GM23338 (cell line): ENCODE data around the gene MIEF2. TPM values are rescaled to one million over a fixed set of nuclear protein-coding genes. Genes with fewer than 3 reads are reported as not detected.

Source experiments
- ATAC-seq: fragments of 200-7000 bp; cut with Tn5 transposase; 3 replicates; pipeline ENCODE4 v1.9.1; 2020
- DNase-seq: peaks from one replicate; pipeline ENCODE4 v3.0.0-alpha.2; 2015; ENCODE audit warnings: low spot score
- H2AFZ ChIP-seq: fragments of 200-600 bp; sonication (generic); 2 replicates; pipeline ENCODE4 v1.8.0; 2016; ENCODE audit warnings: antibody characterized with exemption, mild to moderate bottlenecking, moderate library complexity
- H3F3A ChIP-seq: fragments of 200-600 bp; sonication (generic); replicated peaks from 2 replicates; pipeline ENCODE4 v1.8.0; 2017; ENCODE audit warnings: antibody characterized with exemption, mixed run types, low read depth
- H3K27ac ChIP-seq: fragments of 200-600 bp; sonication (generic); 2 replicates; pipeline ENCODE4 v1.6.1; 2016; ENCODE audit warnings: low read depth
- H3K27me3 ChIP-seq: fragments of 200-600 bp; sonication (generic); 2 replicates; pipeline ENCODE4 v1.8.0; 2016; ENCODE audit warnings: mild to moderate bottlenecking, mixed run types, moderate library complexity; ENCODE audit not compliant: insufficient read depth
- H3K36me3 ChIP-seq: fragments of 200-600 bp; sonication (generic); 2 replicates; pipeline ENCODE4 v1.8.0; 2016; ENCODE audit warnings: mild to moderate bottlenecking; ENCODE audit not compliant: insufficient read depth
- H3K4me1 ChIP-seq: fragments of 200-600 bp; sonication (generic); 2 replicates; pipeline ENCODE4 v1.8.0; 2016; ENCODE audit warnings: mild to moderate bottlenecking, moderate library complexity; ENCODE audit not compliant: insufficient read depth
- H3K4me2 ChIP-seq: fragments of 200-600 bp; sonication (generic); 2 replicates; pipeline ENCODE4 v1.7.1; 2017; ENCODE audit warnings: mixed run types
- H3K4me3 ChIP-seq: fragments of 200-600 bp; sonication (generic); 2 replicates; pipeline ENCODE4 v1.6.1; 2016; ENCODE audit warnings: mixed run types
- H3K79me2 ChIP-seq: fragments of 200-600 bp; sonication (generic); replicated peaks from 2 replicates; pipeline ENCODE4 v1.8.0; 2017; ENCODE audit warnings: mild to moderate bottlenecking; ENCODE audit not compliant: insufficient read depth
- H3K9me2 ChIP-seq: fragments of 200-600 bp; sonication (generic); 2 replicates; pipeline ENCODE4 v1.8.0; 2017; ENCODE audit not compliant: insufficient read depth
- H4K20me1 ChIP-seq: fragments of 200-600 bp; sonication (generic); replicated peaks from 2 replicates; pipeline ENCODE4 v1.8.0; 2017; ENCODE audit warnings: mild to moderate bottlenecking; ENCODE audit not compliant: insufficient read depth
- H3K27ac Mint-ChIP-seq: 2 replicates; pipeline ENCODE4 v1.8.0; 2020; ENCODE audit warnings: inconsistent platforms, mild to moderate bottlenecking, moderate library complexity, mixed read lengths
- H3K27me3 Mint-ChIP-seq: 3 replicates; pipeline ENCODE4 v1.8.0; 2022; ENCODE audit warnings: low read depth, mild to moderate bottlenecking, moderate library complexity, mixed read lengths, inconsistent platforms; ENCODE audit not compliant: insufficient read depth, poor library complexity
- H3K36me3 Mint-ChIP-seq: 3 replicates; pipeline ENCODE4 v1.8.0; 2021; ENCODE audit warnings: low read depth, mild to moderate bottlenecking, inconsistent platforms, moderate library complexity, mixed read lengths
- H3K4me1 Mint-ChIP-seq: 3 replicates; pipeline ENCODE4 v1.8.0; 2020; ENCODE audit warnings: mild to moderate bottlenecking, inconsistent platforms, mixed read lengths
- H3K4me3 Mint-ChIP-seq: 3 replicates; pipeline ENCODE4 v1.8.0; 2021; ENCODE audit warnings: moderate library complexity, mild to moderate bottlenecking, inconsistent platforms, mixed read lengths
- H3K9me3 Mint-ChIP-seq: 3 replicates; pipeline ENCODE4 v1.8.0; 2020; ENCODE audit warnings: moderate library complexity, mild to moderate bottlenecking, inconsistent platforms, mixed read lengths
- CREB1 ChIP-seq: fragments of 250-450 bp; sonication (Bioruptor Pico); IDR thresholded peaks from 2 replicates; pipeline ENCODE4 v1.5.0; 2020; ENCODE audit warnings: low read depth, mild to moderate bottlenecking, moderate library complexity
- EZH2 ChIP-seq: fragments of 200-600 bp; sonication (generic); IDR thresholded peaks from one replicate; pipeline ENCODE4 v1.8.0; 2017; ENCODE audit warnings: antibody characterized with exemption, mild to moderate bottlenecking, low read depth; ENCODE audit not compliant: unreplicated experiment
- EZH2phosphoT487 ChIP-seq: fragments of 200-600 bp; sonication (generic); IDR thresholded peaks from one replicate; pipeline ENCODE4 v1.8.1; 2018; ENCODE audit warnings: antibody characterized with exemption; ENCODE audit not compliant: unreplicated experiment
- JUNB ChIP-seq: IDR thresholded peaks from one replicate; pipeline ENCODE4 v1.6.1; 2016; ENCODE audit warnings: antibody characterized with exemption; ENCODE audit not compliant: unreplicated experiment
- NANOG ChIP-seq: IDR thresholded peaks from 2 replicates; pipeline ENCODE4 v1.6.1; 2016; ENCODE audit warnings: antibody characterized with exemption, borderline replicate concordance
- POLR2AphosphoS5 ChIP-seq: IDR thresholded peaks from 2 replicates; pipeline ENCODE4 v1.6.1; 2016; ENCODE audit warnings: antibody characterized with exemption, low read depth
- STAT1 ChIP-seq: IDR thresholded peaks from one replicate; pipeline ENCODE4 v1.6.1; 2016; ENCODE audit warnings: antibody characterized with exemption; ENCODE audit not compliant: unreplicated experiment
- ZNF114 ChIP-seq: fragments of 250-450 bp; sonication (Bioruptor Pico); IDR thresholded peaks from 2 replicates; pipeline ENCODE4 v1.5.0; 2020; ENCODE audit warnings: mild to moderate bottlenecking, moderate library complexity
- polyA plus RNA-seq: library from polyadenylated mRNA; unstranded; fragments of >200 nt; fragmentation: Nextera tagmentation; extraction: Ambion mirVana; gene quantifications from 2 replicates; pipeline ENCODE4 v1.2.1, GENCODE V29; 2016
- total RNA-seq: library from RNA; depleted of rRNA; stranded (reverse); fragments of >200 nt; shearing (Covaris generic); gene quantifications from 2 replicates; pipeline ENCODE4 v1.2.3, GENCODE V29; 2014
- TF ChIP-seq, protein P1 (sequence below), 2 experiments: fragments of 200-600 bp in 1 of 2; sonication (generic) in 1 of 2; conservative IDR thresholded peaks; 2 replicates each; pipeline versions ENCODE4 v1.5.1 to v1.6.1; 2016 to 2017; ENCODE audit warnings: antibody characterized with exemption in 2 of 2, low read depth in 2 of 2, mild to moderate bottlenecking in 2 of 2, moderate library complexity in 1 of 2
- TF ChIP-seq, protein P2 (sequence below): IDR thresholded peaks from one replicate; pipeline ENCODE4 v1.6.1; 2018; ENCODE audit warnings: antibody characterized with exemption; ENCODE audit not compliant: unreplicated experiment
- TF ChIP-seq, protein P3 (sequence below): fragments of 250-450 bp; sonication (Bioruptor Pico); IDR thresholded peaks from 2 replicates; pipeline ENCODE4 v1.5.0; 2020; ENCODE audit warnings: mild to moderate bottlenecking, moderate library complexity
- TF ChIP-seq, protein P4 (sequence below): IDR thresholded peaks from 2 replicates; pipeline ENCODE4 v1.6.1; 2016; ENCODE audit warnings: antibody characterized with exemption

The MIEF2 gene
- total and polyA plus RNA-seq, 2 experiments from 2014 or later: 8.2 to 26.5 TPM

DNA sequence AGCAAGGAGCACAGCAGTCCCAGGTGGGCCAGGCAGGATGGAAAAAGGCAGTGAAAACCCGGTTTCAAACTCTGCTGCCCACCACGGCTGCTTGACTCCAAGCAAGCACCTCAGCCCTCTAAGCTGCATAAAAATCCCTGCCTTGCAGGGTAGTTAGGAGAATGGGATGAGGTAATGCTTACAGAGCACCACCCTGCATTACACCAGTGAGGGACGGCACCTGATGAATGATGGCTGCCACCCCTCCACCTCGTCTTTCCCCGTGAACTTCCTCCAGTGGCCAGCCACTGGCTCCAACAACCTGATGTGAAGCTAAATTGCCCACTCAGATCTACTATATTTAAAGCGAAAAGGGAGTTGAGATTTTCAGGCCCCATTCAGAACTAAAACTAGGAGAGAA is 21.3 kb downstream of the MIEF2 start:
- H3K27me3 ChIP-seq: no peaks in the 10 kb centered on the region
- peaks cover 50% of the 10 kb centered on the region for H3K36me3 ChIP-seq
- Mint-ChIP-seq H3K4me3 (no peak overlapping the region), H3K4me1 (no peaks in the 10 kb centered on the region), H3K9me3 (no peaks in the 10 kb centered on the region), H3K36me3 (peaks cover 82% of the 10 kb centered on the region), H3K27me3 (no peaks in the 10 kb centered on the region), H3K27ac (no peak overlapping the region)
- no peak for ATAC-seq
- no peaks in the 10 kb centered on the region for H3K9me2 ChIP-seq
- no peak for TF ChIP-seq EZH2phosphoT487
- TF ChIP-seq STAT1: no peak
- no peak for TF ChIP-seq ZNF114
- TF ChIP-seq, protein P1, sequence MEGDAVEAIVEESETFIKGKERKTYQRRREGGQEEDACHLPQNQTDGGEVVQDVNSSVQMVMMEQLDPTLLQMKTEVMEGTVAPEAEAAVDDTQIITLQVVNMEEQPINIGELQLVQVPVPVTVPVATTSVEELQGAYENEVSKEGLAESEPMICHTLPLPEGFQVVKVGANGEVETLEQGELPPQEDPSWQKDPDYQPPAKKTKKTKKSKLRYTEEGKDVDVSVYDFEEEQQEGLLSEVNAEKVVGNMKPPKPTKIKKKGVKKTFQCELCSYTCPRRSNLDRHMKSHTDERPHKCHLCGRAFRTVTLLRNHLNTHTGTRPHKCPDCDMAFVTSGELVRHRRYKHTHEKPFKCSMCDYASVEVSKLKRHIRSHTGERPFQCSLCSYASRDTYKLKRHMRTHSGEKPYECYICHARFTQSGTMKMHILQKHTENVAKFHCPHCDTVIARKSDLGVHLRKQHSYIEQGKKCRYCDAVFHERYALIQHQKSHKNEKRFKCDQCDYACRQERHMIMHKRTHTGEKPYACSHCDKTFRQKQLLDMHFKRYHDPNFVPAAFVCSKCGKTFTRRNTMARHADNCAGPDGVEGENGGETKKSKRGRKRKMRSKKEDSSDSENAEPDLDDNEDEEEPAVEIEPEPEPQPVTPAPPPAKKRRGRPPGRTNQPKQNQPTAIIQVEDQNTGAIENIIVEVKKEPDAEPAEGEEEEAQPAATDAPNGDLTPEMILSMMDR (conservative IDR thresholded peaks at IDR 0.05; ENCODE audit: low read depth in 2 of 2): no peak
- no peak for TF ChIP-seq CREB1 (CRISPR knock-in tag)
- no peak for TF ChIP-seq NANOG
- TF ChIP-seq EZH2: no peak
- TF ChIP-seq JUNB: no peak
- no peak for TF ChIP-seq POLR2AphosphoS5
- TF ChIP-seq, protein P2, sequence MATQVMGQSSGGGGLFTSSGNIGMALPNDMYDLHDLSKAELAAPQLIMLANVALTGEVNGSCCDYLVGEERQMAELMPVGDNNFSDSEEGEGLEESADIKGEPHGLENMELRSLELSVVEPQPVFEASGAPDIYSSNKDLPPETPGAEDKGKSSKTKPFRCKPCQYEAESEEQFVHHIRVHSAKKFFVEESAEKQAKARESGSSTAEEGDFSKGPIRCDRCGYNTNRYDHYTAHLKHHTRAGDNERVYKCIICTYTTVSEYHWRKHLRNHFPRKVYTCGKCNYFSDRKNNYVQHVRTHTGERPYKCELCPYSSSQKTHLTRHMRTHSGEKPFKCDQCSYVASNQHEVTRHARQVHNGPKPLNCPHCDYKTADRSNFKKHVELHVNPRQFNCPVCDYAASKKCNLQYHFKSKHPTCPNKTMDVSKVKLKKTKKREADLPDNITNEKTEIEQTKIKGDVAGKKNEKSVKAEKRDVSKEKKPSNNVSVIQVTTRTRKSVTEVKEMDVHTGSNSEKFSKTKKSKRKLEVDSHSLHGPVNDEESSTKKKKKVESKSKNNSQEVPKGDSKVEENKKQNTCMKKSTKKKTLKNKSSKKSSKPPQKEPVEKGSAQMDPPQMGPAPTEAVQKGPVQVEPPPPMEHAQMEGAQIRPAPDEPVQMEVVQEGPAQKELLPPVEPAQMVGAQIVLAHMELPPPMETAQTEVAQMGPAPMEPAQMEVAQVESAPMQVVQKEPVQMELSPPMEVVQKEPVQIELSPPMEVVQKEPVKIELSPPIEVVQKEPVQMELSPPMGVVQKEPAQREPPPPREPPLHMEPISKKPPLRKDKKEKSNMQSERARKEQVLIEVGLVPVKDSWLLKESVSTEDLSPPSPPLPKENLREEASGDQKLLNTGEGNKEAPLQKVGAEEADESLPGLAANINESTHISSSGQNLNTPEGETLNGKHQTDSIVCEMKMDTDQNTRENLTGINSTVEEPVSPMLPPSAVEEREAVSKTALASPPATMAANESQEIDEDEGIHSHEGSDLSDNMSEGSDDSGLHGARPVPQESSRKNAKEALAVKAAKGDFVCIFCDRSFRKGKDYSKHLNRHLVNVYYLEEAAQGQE: no peak
- TF ChIP-seq, protein P3, sequence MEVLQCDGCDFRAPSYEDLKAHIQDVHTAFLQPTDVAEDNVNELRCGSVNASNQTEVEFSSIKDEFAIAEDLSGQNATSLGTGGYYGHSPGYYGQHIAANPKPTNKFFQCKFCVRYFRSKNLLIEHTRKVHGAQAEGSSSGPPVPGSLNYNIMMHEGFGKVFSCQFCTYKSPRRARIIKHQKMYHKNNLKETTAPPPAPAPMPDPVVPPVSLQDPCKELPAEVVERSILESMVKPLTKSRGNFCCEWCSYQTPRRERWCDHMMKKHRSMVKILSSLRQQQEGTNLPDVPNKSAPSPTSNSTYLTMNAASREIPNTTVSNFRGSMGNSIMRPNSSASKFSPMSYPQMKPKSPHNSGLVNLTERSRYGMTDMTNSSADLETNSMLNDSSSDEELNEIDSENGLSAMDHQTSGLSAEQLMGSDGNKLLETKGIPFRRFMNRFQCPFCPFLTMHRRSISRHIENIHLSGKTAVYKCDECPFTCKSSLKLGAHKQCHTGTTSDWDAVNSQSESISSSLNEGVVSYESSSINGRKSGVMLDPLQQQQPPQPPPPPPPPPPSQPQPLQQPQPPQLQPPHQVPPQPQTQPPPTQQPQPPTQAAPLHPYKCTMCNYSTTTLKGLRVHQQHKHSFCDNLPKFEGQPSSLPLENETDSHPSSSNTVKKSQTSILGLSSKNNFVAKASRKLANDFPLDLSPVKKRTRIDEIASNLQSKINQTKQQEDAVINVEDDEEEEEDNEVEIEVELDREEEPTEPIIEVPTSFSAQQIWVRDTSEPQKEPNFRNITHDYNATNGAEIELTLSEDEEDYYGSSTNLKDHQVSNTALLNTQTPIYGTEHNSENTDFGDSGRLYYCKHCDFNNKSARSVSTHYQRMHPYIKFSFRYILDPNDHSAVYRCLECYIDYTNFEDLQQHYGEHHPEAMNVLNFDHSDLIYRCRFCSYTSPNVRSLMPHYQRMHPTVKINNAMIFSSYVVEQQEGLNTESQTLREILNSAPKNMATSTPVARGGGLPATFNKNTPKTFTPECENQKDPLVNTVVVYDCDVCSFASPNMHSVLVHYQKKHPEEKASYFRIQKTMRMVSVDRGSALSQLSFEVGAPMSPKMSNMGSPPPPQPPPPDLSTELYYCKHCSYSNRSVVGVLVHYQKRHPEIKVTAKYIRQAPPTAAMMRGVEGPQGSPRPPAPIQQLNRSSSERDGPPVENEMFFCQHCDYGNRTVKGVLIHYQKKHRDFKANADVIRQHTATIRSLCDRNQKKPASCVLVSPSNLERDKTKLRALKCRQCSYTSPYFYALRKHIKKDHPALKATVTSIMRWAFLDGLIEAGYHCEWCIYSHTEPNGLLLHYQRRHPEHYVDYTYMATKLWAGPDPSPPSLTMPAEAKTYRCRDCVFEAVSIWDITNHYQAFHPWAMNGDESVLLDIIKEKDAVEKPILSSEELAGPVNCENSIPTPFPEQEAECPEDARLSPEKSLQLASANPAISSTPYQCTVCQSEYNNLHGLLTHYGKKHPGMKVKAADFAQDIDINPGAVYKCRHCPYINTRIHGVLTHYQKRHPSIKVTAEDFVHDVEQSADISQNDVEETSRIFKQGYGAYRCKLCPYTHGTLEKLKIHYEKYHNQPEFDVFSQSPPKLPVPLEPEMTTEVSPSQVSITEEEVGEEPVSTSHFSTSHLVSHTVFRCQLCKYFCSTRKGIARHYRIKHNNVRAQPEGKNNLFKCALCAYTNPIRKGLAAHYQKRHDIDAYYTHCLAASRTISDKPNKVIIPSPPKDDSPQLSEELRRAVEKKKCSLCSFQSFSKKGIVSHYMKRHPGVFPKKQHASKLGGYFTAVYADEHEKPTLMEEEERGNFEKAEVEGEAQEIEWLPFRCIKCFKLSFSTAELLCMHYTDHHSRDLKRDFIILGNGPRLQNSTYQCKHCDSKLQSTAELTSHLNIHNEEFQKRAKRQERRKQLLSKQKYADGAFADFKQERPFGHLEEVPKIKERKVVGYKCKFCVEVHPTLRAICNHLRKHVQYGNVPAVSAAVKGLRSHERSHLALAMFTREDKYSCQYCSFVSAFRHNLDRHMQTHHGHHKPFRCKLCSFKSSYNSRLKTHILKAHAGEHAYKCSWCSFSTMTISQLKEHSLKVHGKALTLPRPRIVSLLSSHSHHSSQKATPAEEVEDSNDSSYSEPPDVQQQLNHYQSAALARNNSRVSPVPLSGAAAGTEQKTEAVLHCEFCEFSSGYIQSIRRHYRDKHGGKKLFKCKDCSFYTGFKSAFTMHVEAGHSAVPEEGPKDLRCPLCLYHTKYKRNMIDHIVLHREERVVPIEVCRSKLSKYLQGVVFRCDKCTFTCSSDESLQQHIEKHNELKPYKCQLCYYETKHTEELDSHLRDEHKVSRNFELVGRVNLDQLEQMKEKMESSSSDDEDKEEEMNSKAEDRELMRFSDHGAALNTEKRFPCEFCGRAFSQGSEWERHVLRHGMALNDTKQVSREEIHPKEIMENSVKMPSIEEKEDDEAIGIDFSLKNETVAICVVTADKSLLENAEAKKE (CRISPR knock-in tag): no peak
- TF ChIP-seq, protein P4, sequence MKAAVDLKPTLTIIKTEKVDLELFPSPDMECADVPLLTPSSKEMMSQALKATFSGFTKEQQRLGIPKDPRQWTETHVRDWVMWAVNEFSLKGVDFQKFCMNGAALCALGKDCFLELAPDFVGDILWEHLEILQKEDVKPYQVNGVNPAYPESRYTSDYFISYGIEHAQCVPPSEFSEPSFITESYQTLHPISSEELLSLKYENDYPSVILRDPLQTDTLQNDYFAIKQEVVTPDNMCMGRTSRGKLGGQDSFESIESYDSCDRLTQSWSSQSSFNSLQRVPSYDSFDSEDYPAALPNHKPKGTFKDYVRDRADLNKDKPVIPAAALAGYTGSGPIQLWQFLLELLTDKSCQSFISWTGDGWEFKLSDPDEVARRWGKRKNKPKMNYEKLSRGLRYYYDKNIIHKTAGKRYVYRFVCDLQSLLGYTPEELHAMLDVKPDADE: no peak
- H3F3A ChIP-seq: no peaks in the 10 kb centered on the region
- no peak overlapping the region for H2AFZ ChIP-seq
- no peaks in the 10 kb centered on the region for H3K79me2 ChIP-seq
- H3K4me2 ChIP-seq: no peak overlapping the region
- H3K4me3 ChIP-seq: no peak overlapping the region
- no peak for DNase-seq
- H3K4me1 ChIP-seq: no peaks in the 10 kb centered on the region
- no peak overlapping the region for H3K27ac ChIP-seq
- H4K20me1 ChIP-seq: peaks cover 13% of the 10 kb centered on the region
